Hepatocyte (in vitro differentiated cells): ENCODE results near the gene MYH2.
"Not testable (repeated sequence)": the region's sequence is repeated elsewhere in the genome, so short reads cannot be mapped to it uniquely, and the experiment has no call there.

ENCODE experiments used
- EZH2phosphoT487 ChIP-seq: fragments of 200-600 bp; sonication (generic); IDR thresholded peaks from one replicate; pipeline ENCODE4 v1.6.1; 2018; ENCODE audit warnings: antibody characterized with exemption, mild to moderate bottlenecking, low read depth, moderate library complexity; ENCODE audit not compliant: unreplicated experiment, severe bottlenecking
- TF ChIP-seq, protein P1 (sequence below): fragments of 200-600 bp; sonication (generic); IDR thresholded peaks from 2 replicates; pipeline ENCODE4 v1.5.1; 2016; ENCODE audit warnings: antibody characterized with exemption, mild to moderate bottlenecking; ENCODE audit not compliant: poor library complexity

GRCh38 chr17:10541179-10541578, 8.3 kb downstream of the MYH2 start:
- TF ChIP-seq, protein P1, sequence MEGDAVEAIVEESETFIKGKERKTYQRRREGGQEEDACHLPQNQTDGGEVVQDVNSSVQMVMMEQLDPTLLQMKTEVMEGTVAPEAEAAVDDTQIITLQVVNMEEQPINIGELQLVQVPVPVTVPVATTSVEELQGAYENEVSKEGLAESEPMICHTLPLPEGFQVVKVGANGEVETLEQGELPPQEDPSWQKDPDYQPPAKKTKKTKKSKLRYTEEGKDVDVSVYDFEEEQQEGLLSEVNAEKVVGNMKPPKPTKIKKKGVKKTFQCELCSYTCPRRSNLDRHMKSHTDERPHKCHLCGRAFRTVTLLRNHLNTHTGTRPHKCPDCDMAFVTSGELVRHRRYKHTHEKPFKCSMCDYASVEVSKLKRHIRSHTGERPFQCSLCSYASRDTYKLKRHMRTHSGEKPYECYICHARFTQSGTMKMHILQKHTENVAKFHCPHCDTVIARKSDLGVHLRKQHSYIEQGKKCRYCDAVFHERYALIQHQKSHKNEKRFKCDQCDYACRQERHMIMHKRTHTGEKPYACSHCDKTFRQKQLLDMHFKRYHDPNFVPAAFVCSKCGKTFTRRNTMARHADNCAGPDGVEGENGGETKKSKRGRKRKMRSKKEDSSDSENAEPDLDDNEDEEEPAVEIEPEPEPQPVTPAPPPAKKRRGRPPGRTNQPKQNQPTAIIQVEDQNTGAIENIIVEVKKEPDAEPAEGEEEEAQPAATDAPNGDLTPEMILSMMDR = not testable (repeated sequence)
- TF ChIP-seq EZH2phosphoT487 = not testable (repeated sequence)
